Endothelial cell of umbilical vein (primary cell): Measurements from ENCODE around the gene SNAPC4. TPM values are rescaled to one million over a fixed set of nuclear protein-coding genes. Genes with fewer than 3 reads are reported as not detected.
A peak's percentile ranks its signal among the peaks of the same experiment; 100 is the strongest.

Experiments used
- BruUV-seq: library from RNA; stranded (reverse); fragments of 400-500 nt; replicated peaks from 2 replicates; lab custom pipeline; 2021; lab: Mats Ljungman, UMichigan
- CTCF ChIA-PET: fragments of 300-600, 350-600 bp; sonication (Branson Sonifier 250); formaldehyde crosslinking; loops from one replicate; lab custom pipeline; 2021; ENCODE audit warnings: antibody characterized with exemption, inconsistent platforms; lab: Charles Lee
- POLR2A ChIA-PET: fragments of 300-600, 350-600 bp; sonication (Branson Sonifier 250); formaldehyde crosslinking; loops from one replicate; lab custom pipeline; 2021; ENCODE audit warnings: antibody characterized with exemption, inconsistent platforms; lab: Charles Lee
- DNase-seq: peaks from one replicate; pipeline ENCODE4 v3.0.0-alpha.2; 2011; ENCODE audit warnings: low read depth, low spot score
- FAIRE-seq: peaks from 2 replicates; lab custom pipeline; 2011; peaks lifted over from hg19 to GRCh38; lab: Jason Lieb, UNC
- H2AFZ ChIP-seq: 2 replicates; pipeline ENCODE4 v1.6.0; 2012; ENCODE audit warnings: low read depth, low read length, control low read depth, inconsistent platforms
- H3K27ac ChIP-seq: 2 replicates; pipeline ENCODE4 v1.5.1; 2011; ENCODE audit warnings: low read depth, mild to moderate bottlenecking, control low read depth, low read length, moderate library complexity; ENCODE audit not compliant: insufficient read depth
- H3K27me3 ChIP-seq, 2 experiments: 2 replicates each; pipeline versions ENCODE4 v1.6.0 to v1.6.1; 2011; ENCODE audit warnings: low read length in 2 of 2, mixed read lengths in 1 of 2; ENCODE audit not compliant: control insufficient read depth in 2 of 2, insufficient read depth in 2 of 2
- H3K36me3 ChIP-seq, 2 experiments: 2 replicates in 1 of 2; 3 replicates in 1 of 2; pipeline ENCODE4 v1.5.1; 2011; ENCODE audit warnings: low read length in 2 of 2, mild to moderate bottlenecking in 1 of 2, moderate library complexity in 1 of 2; ENCODE audit not compliant: control insufficient read depth in 2 of 2, insufficient read depth in 2 of 2; ENCODE audit errors: extremely low read depth in 1 of 2
- H3K4me1 ChIP-seq: 3 replicates; pipeline ENCODE4 v1.5.1; 2011; ENCODE audit warnings: mild to moderate bottlenecking, low read length; ENCODE audit not compliant: control insufficient read depth, insufficient read depth; ENCODE audit errors: extremely low read depth
- H3K4me2 ChIP-seq: 2 replicates; pipeline ENCODE4 v1.6.1; 2011; ENCODE audit warnings: low read length, control low read depth, mixed read lengths; ENCODE audit not compliant: insufficient read depth
- H3K4me3 ChIP-seq, 3 experiments: fragments of 200-600 bp in 1 of 3; sonication (generic), shearing (Covaris generic) in 1 of 3; replicated peaks in 1 of 3; 2 replicates each; pipeline ENCODE4 v1.5.1; 2011 to 2016; ENCODE audit warnings: control low read depth in 3 of 3, low read length in 3 of 3, mild to moderate bottlenecking in 2 of 3, inconsistent platforms in 1 of 3, low read depth in 1 of 3, moderate library complexity in 1 of 3; ENCODE audit not compliant: insufficient read depth in 1 of 3
- H3K79me2 ChIP-seq: 2 replicates; pipeline ENCODE4 v1.6.0; 2012; ENCODE audit warnings: low read length, inconsistent platforms; ENCODE audit not compliant: control insufficient read depth, insufficient read depth
- H3K9ac ChIP-seq: replicated peaks from 2 replicates; pipeline ENCODE3; 2011; ENCODE audit warnings: low read length, control low read depth; ENCODE audit not compliant: insufficient read depth; ENCODE audit errors: extremely low read depth
- H3K9me1 ChIP-seq: replicated peaks from 3 replicates; pipeline ENCODE4 v1.6.0; 2011; ENCODE audit warnings: mild to moderate bottlenecking, low read length; ENCODE audit not compliant: control insufficient read depth, insufficient read depth; ENCODE audit errors: extremely low read depth
- H3K9me3 ChIP-seq: replicated peaks from 2 replicates; pipeline ENCODE4 v1.5.1; 2012; ENCODE audit warnings: low read length, inconsistent platforms; ENCODE audit not compliant: control insufficient read depth, insufficient read depth
- H4K20me1 ChIP-seq: replicated peaks from 2 replicates; pipeline ENCODE3; 2011; ENCODE audit warnings: mild to moderate bottlenecking, low read length; ENCODE audit not compliant: control insufficient read depth, insufficient read depth; ENCODE audit errors: extremely low read depth
- EZH2 ChIP-seq: IDR thresholded peaks from 2 replicates; pipeline ENCODE4 v1.6.1; 2012; ENCODE audit warnings: borderline replicate concordance, low read depth, mild to moderate bottlenecking, moderate library complexity, low read length, inconsistent platforms; ENCODE audit not compliant: severe bottlenecking
- FOS ChIP-seq: IDR thresholded peaks from 2 replicates; pipeline ENCODE4 v1.6.1; 2011; ENCODE audit warnings: mild to moderate bottlenecking, low read length, moderate library complexity, borderline replicate concordance; ENCODE audit not compliant: insufficient read depth
- GATA2 ChIP-seq: IDR thresholded peaks from 2 replicates; pipeline ENCODE4 v1.7.0; 2011; ENCODE audit warnings: low read depth, mild to moderate bottlenecking, moderate library complexity, mixed read lengths, low read length; ENCODE audit not compliant: insufficient read length, insufficient read depth
- JUN ChIP-seq: IDR thresholded peaks from 2 replicates; pipeline ENCODE4 v1.6.1; 2011; ENCODE audit warnings: borderline replicate concordance, low read depth; ENCODE audit not compliant: insufficient read length, insufficient read depth
- MYC ChIP-seq: IDR thresholded peaks from one replicate; pipeline ENCODE4 v1.6.1; 2011; ENCODE audit warnings: mild to moderate bottlenecking, low read depth, low read length
- POLR2A ChIP-seq: IDR thresholded peaks from 2 replicates; pipeline ENCODE4 v1.6.1; 2012; ENCODE audit warnings: low read depth, mild to moderate bottlenecking, control low read depth, low read length
- POLR2AphosphoS5 ChIP-seq: IDR thresholded peaks from 2 replicates; pipeline ENCODE4 v1.6.1; 2012; ENCODE audit warnings: low read depth, mild to moderate bottlenecking, control low read depth, low read length, moderate library complexity; ENCODE audit not compliant: insufficient read depth
- dilution Hi-C: fragments of 300-500 bp; cut with MboI; formaldehyde crosslinking; loops from one replicate; pipeline ENCODE4 v1.15.0; 2019; ENCODE audit warnings: low sequenced_read_pairs; ENCODE audit not compliant: extremely low pct_ligation_motif_present
- intact Hi-C: fragments of 100-400 bp; cut with micrococcal nuclease; formaldehyde crosslinking; loops from one replicate; pipeline ENCODE4 v1.10.0; 2022
- polyA plus RNA-seq, 4 experiments: library from polyadenylated mRNA; depleted of rRNA in 3 of 4; stranded (reverse) in 3 of 4; unstranded in 1 of 4; fragments of >200 nt; gene quantifications; 2 replicates each; pipeline versions ENCODE4 v1.2.1 to v1.2.3, GENCODE V29; 2011 to 2012; ENCODE audit warnings: missing spikeins in 1 of 4
- total RNA-seq: library from RNA; stranded (reverse); gene quantifications from 2 replicates; pipeline ENCODE4 v1.2.3, GENCODE V29; 2021
- TF ChIP-seq, protein P1 (sequence below): IDR thresholded peaks from 2 replicates; pipeline ENCODE4 v1.6.1; 2011; ENCODE audit not compliant: insufficient read depth, insufficient read length
- TF ChIP-seq, protein P2 (sequence below), 2 donors: IDR thresholded peaks; 1 replicate in 1 of 2; 2 replicates in 1 of 2; pipeline ENCODE4 v1.5.1; 2011; ENCODE audit warnings: low read length in 2 of 2, mild to moderate bottlenecking in 2 of 2, moderate library complexity in 2 of 2, control low read depth in 1 of 2, inconsistent platforms in 1 of 2, low read depth in 1 of 2; ENCODE audit not compliant: insufficient read depth in 1 of 2; ENCODE audit errors: extremely low read depth in 1 of 2

SNAPC4 gene
- total and polyA plus RNA-seq, 2 donors (not counting 3 experiments of a cell fraction or from before 2014, with no cell fraction given): 6.7 to 17.5 TPM

GRCh38 chr9:136358888-136359287 lies 41.1 kb downstream of the SNAPC4 start:
- no peaks in the 10 kb centered on the region for H3K9me1 ChIP-seq
- no peak overlapping the region for H2AFZ ChIP-seq
- ChIA-PET POLR2A (no interaction called here), CTCF (no interaction called here)
- H3K27me3 ChIP-seq: no peaks in the 10 kb centered on the region
- peaks cover 6% of the 10 kb centered on the region for H3K4me1 ChIP-seq
- DNase-seq: no peak
- no peaks in the 10 kb centered on the region for H3K9me3 ChIP-seq
- no peak overlapping the region for H3K9ac ChIP-seq
- H3K4me3 ChIP-seq: no peak overlapping the region
- peaks cover 3% of the 10 kb centered on the region for H3K79me2 ChIP-seq
- H4K20me1 ChIP-seq: no peaks in the 10 kb centered on the region
- BruUV-seq: no TSS peak
- no peak for FAIRE-seq
- H3K36me3 ChIP-seq: peaks cover 0 to 5% of the 10 kb centered on the region in 2 experiments
- H3K27ac ChIP-seq: no peak overlapping the region
- TF ChIP-seq, protein P1, sequence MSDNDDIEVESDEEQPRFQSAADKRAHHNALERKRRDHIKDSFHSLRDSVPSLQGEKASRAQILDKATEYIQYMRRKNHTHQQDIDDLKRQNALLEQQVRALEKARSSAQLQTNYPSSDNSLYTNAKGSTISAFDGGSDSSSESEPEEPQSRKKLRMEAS: no peak
- TF ChIP-seq POLR2AphosphoS5: peak; percentile 24
- no peak overlapping the region for H3K4me2 ChIP-seq
- dilution Hi-C loops: no loop called here
- intact Hi-C loops: no loop called here

- Histone ChIP-seq H3K79me2 (peaks cover 3% of the 10 kb centered on the region), H4K20me1 (no peaks in the 10 kb centered on the region), H3K9ac (no peak overlapping the region), H3K36me3 (peaks cover 0 to 5% of the 10 kb centered on the region in 2 experiments), H3K27ac (no peak overlapping the region), H3K4me3 (no peak overlapping the region), H3K9me1 (no peaks in the 10 kb centered on the region), H3K9me3 (no peaks in the 10 kb centered on the region), H3K27me3 (no peaks in the 10 kb centered on the region), H3K4me1 (peaks cover 4% of the 10 kb centered on the region), H2AFZ (no peak overlapping the region), H3K4me2 (no peak overlapping the region)
- no TSS peak for BruUV-seq
- FAIRE-seq (no peak), DNase-seq (no peak)
- dilution Hi-C loops (no loop called here), intact Hi-C loops (no loop called here)
- POLR2A ChIA-PET: no interaction called here
- TF ChIP-seq, protein P2, sequence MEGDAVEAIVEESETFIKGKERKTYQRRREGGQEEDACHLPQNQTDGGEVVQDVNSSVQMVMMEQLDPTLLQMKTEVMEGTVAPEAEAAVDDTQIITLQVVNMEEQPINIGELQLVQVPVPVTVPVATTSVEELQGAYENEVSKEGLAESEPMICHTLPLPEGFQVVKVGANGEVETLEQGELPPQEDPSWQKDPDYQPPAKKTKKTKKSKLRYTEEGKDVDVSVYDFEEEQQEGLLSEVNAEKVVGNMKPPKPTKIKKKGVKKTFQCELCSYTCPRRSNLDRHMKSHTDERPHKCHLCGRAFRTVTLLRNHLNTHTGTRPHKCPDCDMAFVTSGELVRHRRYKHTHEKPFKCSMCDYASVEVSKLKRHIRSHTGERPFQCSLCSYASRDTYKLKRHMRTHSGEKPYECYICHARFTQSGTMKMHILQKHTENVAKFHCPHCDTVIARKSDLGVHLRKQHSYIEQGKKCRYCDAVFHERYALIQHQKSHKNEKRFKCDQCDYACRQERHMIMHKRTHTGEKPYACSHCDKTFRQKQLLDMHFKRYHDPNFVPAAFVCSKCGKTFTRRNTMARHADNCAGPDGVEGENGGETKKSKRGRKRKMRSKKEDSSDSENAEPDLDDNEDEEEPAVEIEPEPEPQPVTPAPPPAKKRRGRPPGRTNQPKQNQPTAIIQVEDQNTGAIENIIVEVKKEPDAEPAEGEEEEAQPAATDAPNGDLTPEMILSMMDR (IDR thresholded peaks at IDR 0.05; ENCODE audit: extremely low read depth in 1 of 2, insufficient read depth in 1 of 2, low read depth in 1 of 2, low read length in 2 of 2): no peak
- no peak for TF ChIP-seq MYC
- TF ChIP-seq GATA2: no peak
- TF ChIP-seq POLR2A: no peak
- no peak for TF ChIP-seq FOS
- no peak for TF ChIP-seq POLR2AphosphoS5
- TF ChIP-seq JUN: no peak
- TF ChIP-seq, protein P1: no peak
- no peak for TF ChIP-seq EZH2
- CTCF ChIA-PET: interaction anchor here (1.1 kb wide), 1 partner anchor 13 kb away, joined by 3 read pairs; no protein-coding TSS in a partner anchor
Measured at GRCh38 chr9:136358016-136358415, 42.0 kb downstream of the SNAPC4 start.
